ENCODE measurements around the gene TMCO4. TPM values are rescaled to one million over a fixed set of nuclear protein-coding genes. Genes with fewer than 3 reads are reported as not detected.

Gene TMCO4
- total and polyA plus RNA-seq, 2 of the 4 experiments (the other 2 are of a cell fraction) = 7.3 to 8.6 TPM

DNA sequence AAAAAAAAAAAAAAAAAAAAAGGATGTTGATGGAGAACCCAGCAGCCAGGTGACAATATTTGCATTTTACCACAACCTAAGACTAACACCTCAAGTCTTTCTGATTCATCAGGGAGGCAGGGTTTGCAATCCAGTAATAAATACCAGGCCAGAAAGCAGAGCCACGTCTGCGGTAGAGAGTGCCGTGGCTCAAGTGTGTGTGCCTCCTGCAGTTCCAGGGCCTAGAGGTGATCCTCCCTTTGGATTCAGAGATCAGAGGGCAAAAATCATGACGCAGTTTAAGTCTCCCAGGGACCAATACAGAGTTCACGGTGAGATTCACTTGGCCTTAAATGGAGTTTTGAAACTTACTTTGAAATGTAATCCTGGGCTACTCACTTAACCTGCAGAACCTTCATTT lies 34.9 kb downstream of the TMCO4 start:
- no peaks in the 10 kb centered on the region for H3K27me3 ChIP-seq (ENCODE audit: control insufficient read depth, insufficient read depth, low read length)
- DNase-seq = no peak
- peaks cover 21% of the 10 kb centered on the region for H3K9me1 ChIP-seq (ENCODE audit: insufficient read depth, low read length)
- H3K23ac ChIP-seq (ENCODE audit: low read depth, low read length) = peak overlapping the region; percentile 78; the same call in 1 of the 2 replicates
- ChIA-PET POLR2A (ENCODE audit: unreplicated experiment) (no interaction called here), CTCF (no interaction called here)
- intact Hi-C loops (cut with micrococcal nuclease) = loop anchor here (1.0 to 2.0 kb wide), 2 partner anchors 50 to 117 kb away; partner anchors contain the start of gene OTUD3
- H3K27ac ChIP-seq (ENCODE audit: insufficient read depth, low read length) = peak overlapping the region; percentile 16
- H3K4me2 ChIP-seq (ENCODE audit: low read depth, low read length) = no peak overlapping the region; the same call in 1 of the 2 replicates
- H4K5ac ChIP-seq (ENCODE audit: low read depth, low read length) = peak overlapping the region; percentile 65; the same call in 1 of the 2 replicates
- peaks cover 0 to 11% of the 10 kb centered on the region in 2 experiments; a peak in 2 of 4 replicates for H3K79me1 ChIP-seq (ENCODE audit: low read depth in 1 of 2, low read length in 2 of 2)
- H3K14ac ChIP-seq (replicated peaks; ENCODE audit: low read depth, low read length) = peak overlapping the region; percentile 91
- no peaks in the 10 kb centered on the region for H3K9me3 ChIP-seq (ENCODE audit: control insufficient read depth, insufficient read depth, low read length)
- H2BK5ac ChIP-seq (ENCODE audit: low read depth, low read length, poor library complexity, severe bottlenecking) = peak overlapping the region; percentile 78
- dilution Hi-C loops (cut with HindIII; ENCODE audit: low sequenced_read_pairs, unreplicated experiment) = no loop called here
- in situ Hi-C loops (cut with MboI; ENCODE audit: low sequenced_read_pairs) = no loop called here
- H3K9ac ChIP-seq (ENCODE audit: low read depth, low read length) = no peak overlapping the region
- no peak for TF ChIP-seq ELK1 (IDR thresholded peaks at IDR 0.05; ENCODE audit: borderline replicate concordance, low read depth, low read length)
- no peak for TF ChIP-seq MAZ (IDR thresholded peaks at IDR 0.05; ENCODE audit: borderline replicate concordance, low read depth, low read length)
- TF ChIP-seq RAD21 (IDR thresholded peaks at IDR 0.05; ENCODE audit: low read length) = no peak
- no peak for TF ChIP-seq BHLHE40 (IDR thresholded peaks at IDR 0.05; ENCODE audit: low read depth, low read length)
- TF ChIP-seq, protein P1, sequence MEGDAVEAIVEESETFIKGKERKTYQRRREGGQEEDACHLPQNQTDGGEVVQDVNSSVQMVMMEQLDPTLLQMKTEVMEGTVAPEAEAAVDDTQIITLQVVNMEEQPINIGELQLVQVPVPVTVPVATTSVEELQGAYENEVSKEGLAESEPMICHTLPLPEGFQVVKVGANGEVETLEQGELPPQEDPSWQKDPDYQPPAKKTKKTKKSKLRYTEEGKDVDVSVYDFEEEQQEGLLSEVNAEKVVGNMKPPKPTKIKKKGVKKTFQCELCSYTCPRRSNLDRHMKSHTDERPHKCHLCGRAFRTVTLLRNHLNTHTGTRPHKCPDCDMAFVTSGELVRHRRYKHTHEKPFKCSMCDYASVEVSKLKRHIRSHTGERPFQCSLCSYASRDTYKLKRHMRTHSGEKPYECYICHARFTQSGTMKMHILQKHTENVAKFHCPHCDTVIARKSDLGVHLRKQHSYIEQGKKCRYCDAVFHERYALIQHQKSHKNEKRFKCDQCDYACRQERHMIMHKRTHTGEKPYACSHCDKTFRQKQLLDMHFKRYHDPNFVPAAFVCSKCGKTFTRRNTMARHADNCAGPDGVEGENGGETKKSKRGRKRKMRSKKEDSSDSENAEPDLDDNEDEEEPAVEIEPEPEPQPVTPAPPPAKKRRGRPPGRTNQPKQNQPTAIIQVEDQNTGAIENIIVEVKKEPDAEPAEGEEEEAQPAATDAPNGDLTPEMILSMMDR (conservative IDR thresholded peaks at IDR 0.05; ENCODE audit: low read depth, low read length) = no peak
- no peak for TF ChIP-seq POLR2A (IDR thresholded peaks at IDR 0.05; ENCODE audit: low read depth, low read length)
- peaks cover 1% of the 10 kb centered on the region; the same call in 1 of the 2 replicates for H3K36me3 ChIP-seq (ENCODE audit: control insufficient read depth, insufficient read depth, low read length)
- H2AFZ ChIP-seq (replicated peaks; ENCODE audit: low read length, poor library complexity) = no peak overlapping the region
- peaks cover 12% of the 10 kb centered on the region for H3K4me1 ChIP-seq (ENCODE audit: control insufficient read depth, insufficient read depth, low read length)
- ATAC-seq (ENCODE audit: low read depth) = no peak
- 100% methylated on average over 3 of the region's 5 CpGs; no CpG with 5 or more reads in 1 of the 2 experiments for WGBS, 2 experiments (ENCODE audit: extremely low coverage in 2 of 2, insufficient read length in 1 of 2)
- H3K56ac ChIP-seq (ENCODE audit: extremely low read depth, insufficient read depth, low read length) = peak overlapping the region; percentile 20
- peak overlapping the region; percentile 85 for H4K91ac ChIP-seq (ENCODE audit: insufficient read depth, low read depth, low read length)
- no TSS peak for BruUV-seq (replicated peaks)
- peak overlapping the region; percentile 95 for H2AK5ac ChIP-seq (ENCODE audit: low read depth, low read length)
- H3K4me3 ChIP-seq (ENCODE audit: insufficient read depth, low read depth, low read length) = no peak overlapping the region
- no peaks in the 10 kb centered on the region for H4K20me1 ChIP-seq (ENCODE audit: insufficient read depth, low read length)
- peak overlapping the region; percentile 73 for H2BK15ac ChIP-seq (ENCODE audit: low read depth, low read length)
- H2AK9ac ChIP-seq (replicated peaks; ENCODE audit: low read depth, low read length, poor library complexity) = peak overlapping the region; percentile 58
- peak overlapping the region; percentile 63 to 90 for H4K8ac ChIP-seq (ENCODE audit: low read depth in 2 of 2, low read length in 2 of 2)
- H3K4ac ChIP-seq (ENCODE audit: low read depth, low read length) = peak overlapping the region; percentile 94
- H2BK120ac ChIP-seq (ENCODE audit: low read depth, low read length) = peak overlapping the region; percentile 96
- H2BK20ac ChIP-seq (ENCODE audit: low read depth, low read length) = peak overlapping the region; percentile 96
- H3K18ac ChIP-seq (ENCODE audit: low read depth, low read length) = peak overlapping the region; percentile 28; the same call in 1 of the 2 replicates
